Mesenchymal stem cell (in vitro differentiated cells and primary cell): ENCODE measurements around the gene LPCAT1.

Source experiments
- DNase-seq: peaks from one replicate; pipeline ENCODE4 v3.0.0-alpha.2; 2013
- H2AFZ ChIP-seq: one replicate; pipeline ENCODE4 v1.6.1; 2013; ENCODE audit warnings: low read depth, mild to moderate bottlenecking, control low read depth, inconsistent platforms, low read length, moderate library complexity
- H2AK5ac ChIP-seq: 2 replicates; pipeline ENCODE4 v1.6.1; 2013; ENCODE audit warnings: low read length, moderate library complexity, mild to moderate bottlenecking, inconsistent platforms; ENCODE audit not compliant: severe bottlenecking
- H2BK120ac ChIP-seq: one replicate; pipeline ENCODE4 v1.6.1; 2013; ENCODE audit warnings: low read depth, mild to moderate bottlenecking, inconsistent platforms, low read length, moderate library complexity
- H2BK12ac ChIP-seq, 2 experiments: one replicate each; pipeline ENCODE4 v1.6.1; 2013; ENCODE audit warnings: inconsistent platforms in 2 of 2, low read length in 2 of 2, mild to moderate bottlenecking in 2 of 2, moderate library complexity in 2 of 2, control low read depth in 1 of 2
- H2BK15ac ChIP-seq: one replicate; pipeline ENCODE4 v1.6.1; 2013; ENCODE audit warnings: mild to moderate bottlenecking, low read depth, inconsistent platforms; ENCODE audit not compliant: poor library complexity, severe bottlenecking
- H2BK5ac ChIP-seq: 2 replicates; pipeline ENCODE4 v1.6.1; 2013; ENCODE audit warnings: low read depth, mild to moderate bottlenecking, low read length, control low read depth, inconsistent platforms; ENCODE audit not compliant: poor library complexity, severe bottlenecking
- H3K14ac ChIP-seq, 2 experiments: one replicate each; pipeline ENCODE4 v1.6.1; 2013; ENCODE audit warnings: inconsistent platforms in 2 of 2, low read length in 2 of 2, control low read depth in 1 of 2, mild to moderate bottlenecking in 1 of 2, moderate library complexity in 1 of 2
- H3K18ac ChIP-seq, 2 experiments: one replicate each; pipeline ENCODE4 v1.6.1; 2013; ENCODE audit warnings: inconsistent platforms in 2 of 2, low read length in 2 of 2, control low read depth in 1 of 2, low read depth in 1 of 2, mild to moderate bottlenecking in 1 of 2
- H3K23ac ChIP-seq, 2 experiments: one replicate each; pipeline ENCODE4 v1.6.1; 2013; ENCODE audit warnings: inconsistent platforms in 2 of 2, low read length in 2 of 2, mild to moderate bottlenecking in 2 of 2, moderate library complexity in 2 of 2, control low read depth in 1 of 2
- H3K27ac ChIP-seq: 2 replicates; pipeline ENCODE4 v1.5.1; 2013; ENCODE audit warnings: mild to moderate bottlenecking, moderate library complexity, low read length, control low read depth, inconsistent platforms; ENCODE audit not compliant: poor library complexity, severe bottlenecking
- H3K27me3 ChIP-seq, 2 experiments: 2 replicates each; pipeline versions ENCODE4 v1.6.1 to v1.7.0; 2013; ENCODE audit warnings: low read length in 2 of 2, mild to moderate bottlenecking in 2 of 2, moderate library complexity in 2 of 2, control low read depth in 1 of 2, inconsistent platforms in 1 of 2; ENCODE audit not compliant: control insufficient read depth in 1 of 2, insufficient read depth in 1 of 2
- H3K36me3 ChIP-seq, 2 experiments: 2 replicates each; pipeline versions ENCODE4 v1.6.1 to v1.7.0; 2013; ENCODE audit warnings: low read length in 2 of 2, control low read depth in 1 of 2, inconsistent platforms in 1 of 2, low read depth in 1 of 2, mild to moderate bottlenecking in 1 of 2; ENCODE audit not compliant: insufficient read depth in 2 of 2, control insufficient read depth in 1 of 2
- H3K4ac ChIP-seq, 2 experiments: one replicate each; pipeline ENCODE4 v1.6.1; 2013; ENCODE audit warnings: inconsistent platforms in 2 of 2, low read length in 2 of 2, mild to moderate bottlenecking in 2 of 2, moderate library complexity in 2 of 2, control low read depth in 1 of 2, low read depth in 1 of 2
- H3K4me1 ChIP-seq: 2 replicates; pipeline ENCODE4 v1.6.1; 2013; ENCODE audit warnings: low read depth, low read length, control low read depth; ENCODE audit not compliant: control insufficient read depth, insufficient read depth
- H3K4me2 ChIP-seq: 2 replicates; pipeline ENCODE4 v1.6.1; 2013; ENCODE audit warnings: low read length, mild to moderate bottlenecking, inconsistent platforms; ENCODE audit not compliant: poor library complexity, severe bottlenecking
- H3K4me3 ChIP-seq, 2 experiments: 2 replicates each; pipeline versions ENCODE4 v1.5.1 to v1.7.0; 2013; ENCODE audit warnings: low read length in 2 of 2, mild to moderate bottlenecking in 2 of 2, control low read depth in 1 of 2, low read depth in 1 of 2; ENCODE audit not compliant: insufficient read depth in 1 of 2
- H3K79me1 ChIP-seq: replicated peaks from 2 replicates; pipeline ENCODE4 v1.6.1; 2013; ENCODE audit warnings: mild to moderate bottlenecking, control low read depth, low read length, inconsistent platforms; ENCODE audit not compliant: poor library complexity, severe bottlenecking
- H3K9ac ChIP-seq: 2 replicates; pipeline ENCODE4 v1.7.0; 2013; ENCODE audit warnings: mild to moderate bottlenecking, low read length, moderate library complexity
- H3K9me3 ChIP-seq: 2 replicates; pipeline ENCODE4 v1.7.0; 2013; ENCODE audit warnings: mild to moderate bottlenecking, low read length; ENCODE audit not compliant: control insufficient read depth
- H4K8ac ChIP-seq: one replicate; pipeline ENCODE4 v1.6.1; 2013; ENCODE audit warnings: inconsistent platforms, mild to moderate bottlenecking, low read length, moderate library complexity
- H4K91ac ChIP-seq: one replicate; pipeline ENCODE4 v1.6.1; 2013; ENCODE audit warnings: mild to moderate bottlenecking, low read length, inconsistent platforms
- WGBS: methylation state at CpG from one replicate; pipeline ENCODE4 v1.1.7; 2013; ENCODE audit warnings: mixed read lengths; 5-methylcytosine and 5-hydroxymethylcytosine counted together

Gene LPCAT1

DNA sequence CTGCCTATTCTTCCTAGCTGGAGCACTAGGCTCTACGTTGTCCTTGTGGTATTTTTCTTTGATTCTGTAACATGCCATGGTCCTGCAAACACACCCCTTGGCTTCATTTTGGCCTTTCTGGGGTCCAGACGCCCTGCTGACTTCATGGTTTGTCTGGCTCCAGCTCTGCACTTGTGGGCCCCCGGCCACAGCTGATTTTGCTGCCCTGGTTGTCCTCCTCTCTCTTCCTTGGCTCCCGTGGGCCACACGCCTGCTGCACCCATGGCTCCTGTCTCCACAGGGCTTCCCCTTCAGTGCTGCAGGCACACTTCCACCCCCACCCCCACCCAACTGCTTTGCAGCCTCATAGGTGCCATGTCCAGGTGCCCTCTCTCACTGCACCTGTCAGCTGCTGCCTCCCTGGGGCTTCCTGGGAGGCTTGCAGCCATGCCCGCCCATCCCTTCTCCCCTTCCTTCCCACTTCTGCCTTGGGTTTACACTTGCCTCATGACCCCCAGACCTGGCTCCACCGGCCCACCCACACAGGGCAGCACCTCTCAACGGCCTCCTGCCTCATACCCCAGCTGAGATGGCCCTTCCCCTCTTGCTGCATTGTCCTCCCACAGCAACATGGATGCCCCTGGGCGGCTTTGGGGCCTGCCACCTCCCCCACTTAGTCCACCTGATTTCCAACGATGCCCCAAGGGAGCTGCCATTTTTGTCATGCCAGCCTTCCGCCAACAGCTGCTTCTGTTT is 104.1 kb downstream of the LPCAT1 start:
- peaks cover 3 to 19% of the 10 kb centered on the region in 2 experiments for H3K27me3 ChIP-seq
- no peak overlapping the region for H3K9ac ChIP-seq
- H2BK5ac ChIP-seq = no peak overlapping the region
- no peak overlapping the region for H3K23ac ChIP-seq
- no peak overlapping the region for H3K27ac ChIP-seq
- no peak overlapping the region for H3K4ac ChIP-seq
- no peak overlapping the region for H3K18ac ChIP-seq
- DNase-seq = no peak
- H3K4me2 ChIP-seq = no peak overlapping the region
- no peak overlapping the region for H2AK5ac ChIP-seq
- no peak overlapping the region for H4K8ac ChIP-seq
- WGBS = 65% methylated on average over 11 of the region's 11 CpGs
- H3K9me3 ChIP-seq = no peaks in the 10 kb centered on the region
- no peak overlapping the region for H3K4me3 ChIP-seq
- H2AFZ ChIP-seq = no peak overlapping the region
- H2BK12ac ChIP-seq = no peak overlapping the region
- H2BK15ac ChIP-seq = no peak overlapping the region
- no peaks in the 10 kb centered on the region for H3K4me1 ChIP-seq
- no peak overlapping the region for H2BK120ac ChIP-seq
- H3K79me1 ChIP-seq = no peaks in the 10 kb centered on the region
- no peak overlapping the region for H4K91ac ChIP-seq
- no peaks in the 10 kb centered on the region for H3K36me3 ChIP-seq
- H3K14ac ChIP-seq = no peak overlapping the region

DNA sequence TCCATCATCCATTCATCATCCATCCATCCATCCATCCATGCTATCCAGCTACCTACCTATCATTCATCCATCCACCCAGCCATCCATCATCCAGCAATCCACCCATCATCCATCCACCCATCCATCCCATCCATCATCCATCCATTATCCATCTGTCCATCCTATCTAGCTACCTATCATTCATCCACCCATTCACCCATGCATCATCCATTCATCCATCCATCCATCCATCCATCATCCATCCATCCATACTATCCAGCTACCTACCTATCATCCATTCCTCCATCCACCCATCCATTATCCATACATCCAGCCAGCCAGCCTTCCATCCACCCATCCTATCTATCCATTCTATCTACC is 104.9 kb downstream of the LPCAT1 start:
- Histone ChIP-seq H3K4ac (no peak overlapping the region), H3K9me3 (no peaks in the 10 kb centered on the region), H2BK15ac (no peak overlapping the region), H3K36me3 (no peaks in the 10 kb centered on the region), H4K91ac (no peak overlapping the region), H2BK5ac (no peak overlapping the region), H4K8ac (no peak overlapping the region), H2BK12ac (no peak overlapping the region), H3K27ac (no peak overlapping the region), H3K18ac (no peak overlapping the region), H3K79me1 (no peaks in the 10 kb centered on the region), H3K4me1 (no peaks in the 10 kb centered on the region), H2AFZ (no peak overlapping the region), H3K9ac (no peak overlapping the region), H3K23ac (no peak overlapping the region), H3K4me2 (no peak overlapping the region), H3K14ac (no peak overlapping the region), H2BK120ac (no peak overlapping the region), H3K4me3 (no peak overlapping the region), H2AK5ac (no peak overlapping the region), H3K27me3 (peaks cover 0 to 22% of the 10 kb centered on the region in 2 experiments)
- no peak for DNase-seq

- Histone ChIP-seq H3K9ac (no peak overlapping the region), H3K36me3 (no peaks in the 10 kb centered on the region), H3K14ac (no peak overlapping the region), H2BK5ac (no peak overlapping the region), H2BK15ac (no peak overlapping the region), H3K4ac (no peak overlapping the region), H3K27ac (no peak overlapping the region), H3K9me3 (no peaks in the 10 kb centered on the region), H3K79me1 (no peaks in the 10 kb centered on the region), H4K8ac (no peak overlapping the region), H2BK12ac (no peak overlapping the region), H3K23ac (no peak overlapping the region), H3K4me3 (peak overlapping the region in 1 of 2 experiments; percentile 3), H3K18ac (no peak overlapping the region), H3K4me2 (no peak overlapping the region), H2AFZ (no peak overlapping the region), H4K91ac (no peak overlapping the region), H3K27me3 (peaks cover 0 to 27% of the 10 kb centered on the region in 2 experiments), H2AK5ac (no peak overlapping the region), H3K4me1 (no peaks in the 10 kb centered on the region), H2BK120ac (no peak overlapping the region)
- no peak for DNase-seq
- WGBS = 72% methylated on average over 2 of the region's 2 CpGs
Measured at GRCh38 chr5:1418238-1418920, 105.4 kb downstream of the LPCAT1 start.

GRCh38 chr5:1417586-1418225 is 106.1 kb downstream of the LPCAT1 start:
- H3K27ac ChIP-seq = no peak overlapping the region
- peak overlapping the region in 1 of 2 experiments; percentile 3 for H3K4me3 ChIP-seq
- no peaks in the 10 kb centered on the region for H3K79me1 ChIP-seq
- no peak for DNase-seq
- no peak overlapping the region for H2BK5ac ChIP-seq
- H3K18ac ChIP-seq = no peak overlapping the region
- no peaks in the 10 kb centered on the region for H3K36me3 ChIP-seq
- H2BK12ac ChIP-seq = no peak overlapping the region
- H3K9ac ChIP-seq = no peak overlapping the region
- no peak overlapping the region for H2AK5ac ChIP-seq
- no peaks in the 10 kb centered on the region for H3K9me3 ChIP-seq
- no peak overlapping the region for H3K14ac ChIP-seq
- no peak overlapping the region for H4K8ac ChIP-seq
- no peak overlapping the region for H2BK15ac ChIP-seq
- no peaks in the 10 kb centered on the region for H3K4me1 ChIP-seq
- H3K4ac ChIP-seq = no peak overlapping the region
- H3K23ac ChIP-seq = no peak overlapping the region
- no peak overlapping the region for H4K91ac ChIP-seq
- H3K27me3 ChIP-seq = peaks cover 0 to 34% of the 10 kb centered on the region in 2 experiments
- no peak overlapping the region for H2AFZ ChIP-seq
- WGBS = 66% methylated on average over 6 of the region's 6 CpGs
- no peak overlapping the region for H2BK120ac ChIP-seq
- no peak overlapping the region for H3K4me2 ChIP-seq
